ENCODE measurements around the gene SF3A1. TPM values are rescaled to one million over a fixed set of nuclear protein-coding genes. Genes with fewer than 3 reads are reported as not detected.

SF3A1 gene
- total and polyA plus RNA-seq, 4 donors, result 19.6 to 41.6 (median 23.9) TPM

Other genes with a start within 250 kb of the SF3A1 start
- gene LIF, start 110.1 kb downstream of the SF3A1 start, total RNA-seq, result under 1 TPM; 0.08 to 0.09 TPM
- under 1 TPM in 1 of 2 donors, not detected in 1; 0.10 TPM for gene LIF, start 110.1 kb downstream of the SF3A1 start, polyA plus RNA-seq
- gene OSM, start 90.0 kb downstream of the SF3A1 start, total RNA-seq, result under 1 TPM; 0.25 to 0.84 TPM
- gene OSM, start 90.0 kb downstream of the SF3A1 start, polyA plus RNA-seq, result under 1 TPM in 1 of 2 donors, not detected in 1; 0.09 TPM
- gene CASTOR1, start 67.4 kb downstream of the SF3A1 start, total RNA-seq, result 1 to 10 TPM; 1.8 to 2.5 TPM
- 1 to 10 TPM; 2.2 to 5.4 TPM for gene CASTOR1, start 67.4 kb downstream of the SF3A1 start, polyA plus RNA-seq
- gene TBC1D10A, start 30.0 kb downstream of the SF3A1 start, total RNA-seq, result 1 to 10 TPM; 3.6 to 8.2 TPM
- 1 to 10 TPM; 8.2 to 9.2 TPM for gene TBC1D10A, start 30.0 kb downstream of the SF3A1 start, polyA plus RNA-seq
- 1 to 10 TPM; 1.3 to 1.4 TPM for gene CCDC157, start 113 bp upstream of the SF3A1 start, total RNA-seq
- under 1 TPM; 0.53 to 0.69 TPM for gene CCDC157, start 113 bp upstream of the SF3A1 start, polyA plus RNA-seq
- 1 to 10 TPM; 7.2 to 7.3 TPM for gene RNF215, start 30.5 kb upstream of the SF3A1 start, total RNA-seq
- 1 to 10 TPM in 1 of 2 donors, under 1 TPM in 1; 0.71 to 4.4 TPM for gene RNF215, start 30.5 kb upstream of the SF3A1 start, polyA plus RNA-seq
- gene SEC14L2, start 40.1 kb upstream of the SF3A1 start, total RNA-seq, result 100 to 1,000 TPM in 1 of 2 donors, 1 to 10 TPM in 1; 6.5 to 110 TPM
- gene SEC14L2, start 40.1 kb upstream of the SF3A1 start, polyA plus RNA-seq, result 10 to 100 TPM; 27.6 to 71.6 TPM
- gene MTFP1, start 68.9 kb upstream of the SF3A1 start, total RNA-seq, result 1 to 10 TPM; 6.8 to 9.5 TPM
- 10 to 100 TPM in 1 of 2 donors, 1 to 10 TPM in 1; 8.2 to 20.2 TPM for gene MTFP1, start 68.9 kb upstream of the SF3A1 start, polyA plus RNA-seq
- gene SEC14L3, start 115.1 kb upstream of the SF3A1 start, total RNA-seq, result under 1 TPM in 1 of 2 donors, not detected in 1; 0.33 TPM
- under 1 TPM in 1 of 2 donors, not detected in 1; 0.32 TPM for gene SEC14L3, start 115.1 kb upstream of the SF3A1 start, polyA plus RNA-seq
- 10 to 100 TPM; 21.2 to 30.3 TPM for gene SEC14L4, start 148.8 kb upstream of the SF3A1 start, total RNA-seq
- 10 to 100 TPM in 1 of 2 donors, 1 to 10 TPM in 1; 5.4 to 13.3 TPM for gene SEC14L4, start 148.8 kb upstream of the SF3A1 start, polyA plus RNA-seq
- gene SEC14L6, start 189.8 kb upstream of the SF3A1 start, total RNA-seq, result under 1 TPM; 0.25 to 0.70 TPM
- gene SEC14L6, start 189.8 kb upstream of the SF3A1 start, polyA plus RNA-seq, result under 1 TPM; 0.18 to 0.31 TPM
- 10 to 100 TPM in 1 of 2 donors, 1 to 10 TPM in 1; 1.0 to 19.4 TPM for gene GAL3ST1, start 217.8 kb upstream of the SF3A1 start, total RNA-seq
- 1 to 10 TPM; 1.4 to 1.7 TPM for gene GAL3ST1, start 217.8 kb upstream of the SF3A1 start, polyA plus RNA-seq
- 10 to 100 TPM; 22.0 to 22.6 TPM for gene PES1, start 235.0 kb upstream of the SF3A1 start, total RNA-seq
- gene PES1, start 235.0 kb upstream of the SF3A1 start, polyA plus RNA-seq, result 10 to 100 TPM; 20.0 to 33.1 TPM

Data from liver (tissue), 4 donors.